Measurements from ENCODE around the gene LRRK2.
"Not testable (repeated sequence)": the region's sequence is repeated elsewhere in the genome, so short reads cannot be mapped to it uniquely, and the experiment has no call there.

LRRK2 gene

GRCh38 chr12:40343124-40343523, 118.3 kb downstream of the LRRK2 start:
- no peak for DNase-seq (ENCODE audit: low read depth, low spot score)
- no peak overlapping the region for H3K4me3 ChIP-seq (ENCODE audit: low read length)

GRCh38 chr12:40344312-40344711, 119.5 kb downstream of the LRRK2 start:
- no peak for DNase-seq (ENCODE audit: low read depth, low spot score)
- no peak overlapping the region for H3K4me3 ChIP-seq (ENCODE audit: low read length)

GRCh38 chr12:40351976-40352375, 127.2 kb downstream of the LRRK2 start:
- no peak overlapping the region for H3K4me3 ChIP-seq (ENCODE audit: low read length)
- no peak for DNase-seq (ENCODE audit: low read depth, low spot score)

GRCh38 chr12:40375076-40375475, 150.3 kb downstream of the LRRK2 start:
- no peak overlapping the region for H3K4me3 ChIP-seq (ENCODE audit: low read length)
- peak; percentile 14 for DNase-seq (ENCODE audit: low read depth, low spot score)

- DNase-seq (ENCODE audit: low read depth, low spot score) = no peak
Observed at GRCh38 chr12:40376533-40377267, 151.9 kb downstream of the LRRK2 start.

GRCh38 chr12:40378691-40379090, 153.9 kb downstream of the LRRK2 start:
- DNase-seq (ENCODE audit: low read depth, low spot score) = no peak
- H3K4me3 ChIP-seq (ENCODE audit: low read length) = no peak overlapping the region

More at GRCh38 chr12:40376533-40377267, 151.9 kb downstream of the LRRK2 start:
- H3K4me3 ChIP-seq (ENCODE audit: low read length) = no peak overlapping the region

- no peak overlapping the region for H3K4me3 ChIP-seq (ENCODE audit: low read length)
- DNase-seq (ENCODE audit: low read depth, low spot score) = no peak
Observed at GRCh38 chr12:40382217-40382616, 157.4 kb downstream of the LRRK2 start.

GRCh38 chr12:40387279-40387678, 162.5 kb downstream of the LRRK2 start:
- DNase-seq (ENCODE audit: low read depth, low spot score); H3K4me3 ChIP-seq (ENCODE audit: low read length): not testable (repeated sequence)

- DNase-seq (ENCODE audit: low read depth, low spot score) = no peak
- H3K4me3 ChIP-seq (ENCODE audit: low read length) = no peak overlapping the region
Observed at GRCh38 chr12:40390980-40391379, 166.2 kb downstream of the LRRK2 start.

- H3K4me3 ChIP-seq (ENCODE audit: low read length) = no peak overlapping the region
- DNase-seq (ENCODE audit: low read depth, low spot score) = no peak
Observed at GRCh38 chr12:40393026-40393425, 168.2 kb downstream of the LRRK2 start.

- no peak overlapping the region for H3K4me3 ChIP-seq (ENCODE audit: low read length)
Observed at GRCh38 chr12:40399656-40400055, 174.9 kb downstream of the LRRK2 start.

GRCh38 chr12:40405419-40405818, 180.6 kb downstream of the LRRK2 start:
- H3K4me3 ChIP-seq (ENCODE audit: low read length) = no peak overlapping the region
- no peak for DNase-seq (ENCODE audit: low read depth, low spot score)

More at GRCh38 chr12:40399656-40400055, 174.9 kb downstream of the LRRK2 start:
- no peak for DNase-seq (ENCODE audit: low read depth, low spot score)

Measured in Jurkat, Clone E6-1 (cell line).